Measurements from ENCODE around the gene ABCC2. TPM values are rescaled to one million over a fixed set of nuclear protein-coding genes. Genes with fewer than 3 reads are reported as not detected.

The ABCC2 gene
- polyA plus RNA-seq, 1 donor (not counting 4 experiments of a cell fraction or from before 2014, with no cell fraction given) = 2.5 TPM

- H3K27me3 ChIP-seq (ENCODE audit: control insufficient read depth, extremely low read depth, insufficient read depth, low read length) = no peaks in the 10 kb centered on the region
- H3K9ac ChIP-seq (ENCODE audit: control insufficient read depth, extremely low read depth, insufficient read depth, low read length) = no peak overlapping the region
- H3K79me2 ChIP-seq (ENCODE audit: control insufficient read depth, insufficient read depth, low read length) = no peaks in the 10 kb centered on the region
- TF ChIP-seq EZH2 (IDR thresholded peaks at IDR 0.05; ENCODE audit: low read length) (no peak), CTCF (optimal IDR thresholded peaks at IDR 0.05 in 1 of 3, IDR thresholded peaks at IDR 0.05 in 1 of 3, conservative IDR thresholded peaks at IDR 0.05 in 1 of 3; ENCODE audit: extremely low read depth in 1 of 3, insufficient read depth in 2 of 3, low read length in 3 of 3) (no peak)
- H3K9me1 ChIP-seq (ENCODE audit: control insufficient read depth, extremely low read depth, insufficient read depth, low read length) = no peaks in the 10 kb centered on the region
- peaks cover 0 to 4% of the 10 kb centered on the region in 2 experiments for H3K36me3 ChIP-seq (ENCODE audit: control insufficient read depth in 2 of 2, extremely low read depth in 1 of 2, insufficient read depth in 2 of 2, low read length in 2 of 2)
- FAIRE-seq (no peak), DNase-seq (ENCODE audit: low read depth, low spot score) (no peak)
- H4K20me1 ChIP-seq (ENCODE audit: control insufficient read depth, extremely low read depth, insufficient read depth, low read length) = no peaks in the 10 kb centered on the region
- H2AFZ ChIP-seq (ENCODE audit: control insufficient read depth, low read length) = no peak overlapping the region
- no peaks in the 10 kb centered on the region for H3K4me1 ChIP-seq (ENCODE audit: control insufficient read depth, extremely low read depth, insufficient read depth, low read length)
- H3K4me3 ChIP-seq (ENCODE audit: control insufficient read depth in 2 of 3, extremely low read depth in 1 of 3, insufficient read depth in 2 of 3, low read depth in 1 of 3, low read length in 3 of 3) = no peak overlapping the region
- no peak overlapping the region for H3K4me2 ChIP-seq (ENCODE audit: control insufficient read depth, extremely low read depth, insufficient read depth, low read depth, low read length)
- H3K27ac ChIP-seq (ENCODE audit: control insufficient read depth, insufficient read depth, low read length) = no peak overlapping the region
- H3K9me3 ChIP-seq (ENCODE audit: control insufficient read depth, low read depth, low read length) = no peaks in the 10 kb centered on the region
- dilution Hi-C loops (cut with MboI; ENCODE audit: extremely low pct_ligation_motif_present, low sequenced_read_pairs) = no loop called here
These were observed 15.6 kb downstream of the ABCC2 start for GRCh38 chr10:99798031-99798430.

- Histone ChIP-seq H4K20me1 (ENCODE audit: control insufficient read depth, extremely low read depth, insufficient read depth, low read length) (no peaks in the 10 kb centered on the region), H3K4me1 (ENCODE audit: control insufficient read depth, extremely low read depth, insufficient read depth, low read length) (no peaks in the 10 kb centered on the region), H3K36me3 (ENCODE audit: control insufficient read depth in 2 of 2, extremely low read depth in 1 of 2, insufficient read depth in 2 of 2, low read length in 2 of 2) (peaks cover 0 to 4% of the 10 kb centered on the region in 2 experiments), H3K9me3 (ENCODE audit: control insufficient read depth, low read depth, low read length) (no peaks in the 10 kb centered on the region), H3K9ac (ENCODE audit: control insufficient read depth, extremely low read depth, insufficient read depth, low read length) (no peak overlapping the region), H3K79me2 (ENCODE audit: control insufficient read depth, insufficient read depth, low read length) (no peaks in the 10 kb centered on the region), H3K27ac (ENCODE audit: control insufficient read depth, insufficient read depth, low read length) (no peak overlapping the region), H3K4me3 (ENCODE audit: control insufficient read depth in 2 of 3, extremely low read depth in 1 of 3, insufficient read depth in 2 of 3, low read depth in 1 of 3, low read length in 3 of 3) (no peak overlapping the region), H2AFZ (ENCODE audit: control insufficient read depth, low read length) (no peak overlapping the region), H3K4me2 (ENCODE audit: control insufficient read depth, extremely low read depth, insufficient read depth, low read depth, low read length) (no peak overlapping the region), H3K9me1 (ENCODE audit: control insufficient read depth, extremely low read depth, insufficient read depth, low read length) (no peaks in the 10 kb centered on the region), H3K27me3 (ENCODE audit: control insufficient read depth, extremely low read depth, insufficient read depth, low read length) (no peaks in the 10 kb centered on the region)
- TF ChIP-seq CTCF (optimal IDR thresholded peaks at IDR 0.05 in 1 of 3, IDR thresholded peaks at IDR 0.05 in 1 of 3, conservative IDR thresholded peaks at IDR 0.05 in 1 of 3; ENCODE audit: extremely low read depth in 1 of 3, insufficient read depth in 2 of 3, low read length in 3 of 3) (no peak), EZH2 (IDR thresholded peaks at IDR 0.05; ENCODE audit: low read length) (no peak)
- FAIRE-seq = no peak
- DNase-seq (ENCODE audit: low read depth, low spot score) = no peak
- dilution Hi-C loops (cut with MboI; ENCODE audit: extremely low pct_ligation_motif_present, low sequenced_read_pairs) = no loop called here
These were observed 16.5 kb downstream of the ABCC2 start for GRCh38 chr10:99798920-99799319.

Data from keratinocyte (primary cell).